Endodermal cell (in vitro differentiated cells): Measurements from ENCODE around the gene LILRB5. TPM values are rescaled to one million over a fixed set of nuclear protein-coding genes. Genes with fewer than 3 reads are reported as not detected.
"Not testable (repeated sequence)": the region's sequence is repeated elsewhere in the genome, so short reads cannot be mapped to it uniquely, and the experiment has no call there.

Experiments used
- DNase-seq: peaks from one replicate; pipeline ENCODE4 v3.0.0-alpha.2; 2017
- H3K27ac ChIP-seq: 2 replicates; pipeline ENCODE4 v1.5.1; 2013; ENCODE audit warnings: mild to moderate bottlenecking, low read depth, low read length, moderate library complexity
- H3K27me3 ChIP-seq: 2 replicates; pipeline ENCODE4 v1.6.1; 2013; ENCODE audit warnings: mild to moderate bottlenecking, low read length, moderate library complexity; ENCODE audit not compliant: insufficient read depth, control insufficient read depth, poor library complexity, severe bottlenecking
- H3K36me3 ChIP-seq: 2 replicates; pipeline ENCODE4 v1.7.0; 2013; ENCODE audit warnings: mild to moderate bottlenecking, low read length, moderate library complexity; ENCODE audit not compliant: control insufficient read depth, insufficient read depth
- H3K4me1 ChIP-seq: one replicate; pipeline ENCODE4 v1.7.0; 2013; ENCODE audit warnings: low read length; ENCODE audit not compliant: control insufficient read depth, insufficient read depth
- H3K4me3 ChIP-seq: 2 replicates; pipeline ENCODE4 v1.5.1; 2013; ENCODE audit warnings: mild to moderate bottlenecking, low read length, moderate library complexity
- H3K9ac ChIP-seq: 2 replicates; pipeline ENCODE4 v1.6.1; 2013; ENCODE audit warnings: mild to moderate bottlenecking, low read length, moderate library complexity; ENCODE audit not compliant: poor library complexity, severe bottlenecking; ENCODE audit errors: extremely low read depth
- H3K9me3 ChIP-seq: 2 replicates; pipeline ENCODE4 v1.6.1; 2013; ENCODE audit warnings: mild to moderate bottlenecking, low read length, moderate library complexity; ENCODE audit not compliant: control insufficient read depth
- H3K27ac Mint-ChIP-seq: 2 replicates; pipeline ENCODE4 v1.8.0; 2020; ENCODE audit warnings: mixed read lengths
- H3K27me3 Mint-ChIP-seq: 2 replicates; pipeline ENCODE4 v1.8.0; 2021; ENCODE audit warnings: mild to moderate bottlenecking, mixed read lengths; ENCODE audit not compliant: insufficient read depth
- H3K36me3 Mint-ChIP-seq: 2 replicates; pipeline ENCODE4 v1.8.0; 2020; ENCODE audit warnings: low read depth, mixed read lengths
- H3K4me1 Mint-ChIP-seq: 2 replicates; pipeline ENCODE4 v1.8.0; 2020; ENCODE audit warnings: mixed read lengths
- H3K4me3 Mint-ChIP-seq: 2 replicates; pipeline ENCODE4 v1.8.0; 2020; ENCODE audit warnings: mild to moderate bottlenecking, moderate library complexity, mixed read lengths
- H3K9me3 Mint-ChIP-seq: 2 replicates; pipeline ENCODE4 v1.8.0; 2020; ENCODE audit warnings: mild to moderate bottlenecking, mixed read lengths
- WGBS, 2 experiments: methylation state at CpG; one replicate each; pipeline versions ENCODE4 v1.1.5 to v1.1.7; 2013; ENCODE audit warnings: missing lambda C conversion rate in 2 of 2, mixed read lengths in 1 of 2; ENCODE audit not compliant: insufficient coverage in 1 of 2, insufficient read length in 1 of 2; 5-methylcytosine and 5-hydroxymethylcytosine counted together
- total RNA-seq, 2 donors: library from RNA; stranded (reverse); fragmentation: NEBNext Ultra II Directional in 1 of 2; extraction: Animal tissue kit (Norgen Biotek cat#: 25700) in 1 of 2; gene quantifications; 2 replicates in 1 of 2; 3 replicates in 1 of 2; pipeline ENCODE4 v1.2.1, GENCODE V29; 2021
- TF ChIP-seq, protein P1 (sequence below): fragments of 200-600 bp; sonication (generic); conservative IDR thresholded peaks from 2 replicates; pipeline ENCODE4 v1.5.0; 2021; ENCODE audit warnings: antibody characterized with exemption, mild to moderate bottlenecking

LILRB5 gene
- total RNA-seq, 2 donors from 2014 or later, result not detected

DNA sequence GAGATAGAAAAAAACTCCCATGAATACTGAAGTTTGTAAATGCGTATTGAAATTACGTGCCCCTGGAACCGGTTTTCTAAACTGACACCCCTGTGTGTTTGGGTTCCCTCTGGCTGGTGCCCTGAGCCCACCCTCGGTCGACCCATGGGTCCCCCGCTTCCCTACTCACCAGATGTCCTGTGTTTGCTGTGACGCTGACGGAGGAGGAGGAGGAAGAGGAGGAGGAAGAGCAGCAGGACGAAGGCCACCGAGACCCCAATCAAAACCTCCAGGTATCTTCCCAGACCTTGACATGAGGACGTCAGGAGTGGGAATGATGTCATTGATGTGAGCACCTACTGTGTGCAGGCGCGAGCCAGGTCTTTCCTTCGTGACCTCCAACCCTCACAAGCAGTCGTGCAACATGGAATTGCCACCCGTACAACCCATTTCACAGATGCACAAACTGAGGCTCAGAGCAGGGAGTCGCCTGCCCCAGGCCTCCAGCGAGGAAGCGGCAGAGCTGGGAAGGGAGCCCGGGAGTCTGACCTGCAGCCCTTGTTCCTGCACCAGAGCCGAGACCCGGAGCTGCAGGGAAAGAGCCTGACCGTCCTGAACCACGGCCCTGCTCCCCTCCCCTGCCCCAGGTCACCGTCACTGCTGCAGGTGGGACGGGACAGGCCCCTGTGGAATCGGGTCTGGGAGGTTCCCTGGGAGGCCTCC is 38.0 kb downstream of the LILRB5 start:
- WGBS, 2 experiments, result 90 to 96% methylated on average over 18 to 27 of the region's 27 CpGs

GRCh38 chr19:54218259-54218658 is 38.8 kb downstream of the LILRB5 start:
- Histone ChIP-seq H3K4me1 (no peaks in the 10 kb centered on the region), H3K36me3 (no peaks in the 10 kb centered on the region), H3K4me3 (no peak overlapping the region), H3K27me3 (no peaks in the 10 kb centered on the region), H3K9me3 (no peaks in the 10 kb centered on the region), H3K9ac (no peak overlapping the region), H3K27ac (no peak overlapping the region)
- DNase-seq, result no peak
- Mint-ChIP-seq H3K36me3 (peaks cover 15% of the 10 kb centered on the region), H3K27ac (no peak overlapping the region), H3K9me3 (peaks cover 11% of the 10 kb centered on the region), H3K27me3 (peaks cover 5% of the 10 kb centered on the region), H3K4me3 (no peak overlapping the region), H3K4me1 (no peaks in the 10 kb centered on the region)
- TF ChIP-seq, protein P1, sequence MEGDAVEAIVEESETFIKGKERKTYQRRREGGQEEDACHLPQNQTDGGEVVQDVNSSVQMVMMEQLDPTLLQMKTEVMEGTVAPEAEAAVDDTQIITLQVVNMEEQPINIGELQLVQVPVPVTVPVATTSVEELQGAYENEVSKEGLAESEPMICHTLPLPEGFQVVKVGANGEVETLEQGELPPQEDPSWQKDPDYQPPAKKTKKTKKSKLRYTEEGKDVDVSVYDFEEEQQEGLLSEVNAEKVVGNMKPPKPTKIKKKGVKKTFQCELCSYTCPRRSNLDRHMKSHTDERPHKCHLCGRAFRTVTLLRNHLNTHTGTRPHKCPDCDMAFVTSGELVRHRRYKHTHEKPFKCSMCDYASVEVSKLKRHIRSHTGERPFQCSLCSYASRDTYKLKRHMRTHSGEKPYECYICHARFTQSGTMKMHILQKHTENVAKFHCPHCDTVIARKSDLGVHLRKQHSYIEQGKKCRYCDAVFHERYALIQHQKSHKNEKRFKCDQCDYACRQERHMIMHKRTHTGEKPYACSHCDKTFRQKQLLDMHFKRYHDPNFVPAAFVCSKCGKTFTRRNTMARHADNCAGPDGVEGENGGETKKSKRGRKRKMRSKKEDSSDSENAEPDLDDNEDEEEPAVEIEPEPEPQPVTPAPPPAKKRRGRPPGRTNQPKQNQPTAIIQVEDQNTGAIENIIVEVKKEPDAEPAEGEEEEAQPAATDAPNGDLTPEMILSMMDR, result no peak
- 78% methylated on average over 5 to 8 of the region's 8 CpGs for WGBS, 2 experiments

More for the DNA sequence above, 38.0 kb downstream of the LILRB5 start:
- no peak overlapping the region for H3K4me3 ChIP-seq
- TF ChIP-seq, protein P1, result no peak
- H3K36me3 ChIP-seq, result no peaks in the 10 kb centered on the region
- peaks cover 11% of the 10 kb centered on the region for H3K9me3 Mint-ChIP-seq
- no peaks in the 10 kb centered on the region for H3K27me3 ChIP-seq
- no peaks in the 10 kb centered on the region for H3K4me1 ChIP-seq
- no peak for DNase-seq
- no peak overlapping the region for H3K27ac ChIP-seq
- H3K36me3 Mint-ChIP-seq, result peaks cover 12% of the 10 kb centered on the region
- peaks cover 11% of the 10 kb centered on the region for H3K27me3 Mint-ChIP-seq
- H3K4me1 Mint-ChIP-seq, result no peaks in the 10 kb centered on the region
- no peak overlapping the region for H3K9ac ChIP-seq
- H3K4me3 Mint-ChIP-seq, result no peak overlapping the region
- H3K9me3 ChIP-seq, result no peaks in the 10 kb centered on the region
- no peak overlapping the region for H3K27ac Mint-ChIP-seq

DNA sequence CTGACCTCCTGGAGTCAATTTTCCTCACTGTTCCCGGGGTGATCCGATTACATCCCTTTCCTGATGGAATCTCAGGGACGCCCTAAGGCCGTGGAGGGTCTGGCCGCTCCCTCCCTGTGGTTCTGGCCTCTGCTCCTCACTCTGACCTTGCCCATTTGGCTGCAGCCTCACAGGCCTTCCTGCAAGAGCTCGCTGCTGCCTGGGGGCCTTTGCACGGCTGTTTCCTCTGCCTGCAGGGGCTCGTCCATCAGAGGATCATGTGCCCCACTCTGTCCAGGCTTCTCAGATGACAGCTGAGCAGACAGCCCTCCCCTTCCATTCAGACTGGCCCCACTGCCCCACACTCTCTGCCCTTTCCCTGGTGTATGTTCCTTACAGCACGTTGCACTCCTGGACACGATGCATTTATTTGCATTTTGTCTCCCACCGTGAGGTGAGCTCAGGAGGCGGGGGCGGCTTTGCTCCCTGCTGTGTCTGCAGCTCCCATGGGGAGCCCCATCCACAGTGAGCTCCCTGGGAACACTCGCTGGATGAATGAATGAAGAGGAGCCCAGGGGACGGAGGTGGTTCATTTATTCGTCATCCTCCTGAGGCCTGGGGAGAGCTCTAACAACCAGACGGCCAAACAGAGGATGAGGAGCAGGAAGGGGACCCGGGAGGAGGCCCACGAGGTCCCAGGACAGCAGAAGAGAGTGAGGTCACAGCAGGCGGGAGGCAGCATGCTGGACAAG is 39.4 kb downstream of the LILRB5 start:
- Mint-ChIP-seq H3K9me3 (peaks cover 11% of the 10 kb centered on the region), H3K36me3 (peaks cover 21% of the 10 kb centered on the region)
- H3K27ac ChIP-seq, H3K27me3 Mint-ChIP-seq, H3K4me1 Mint-ChIP-seq, H3K27me3 ChIP-seq, H3K9ac ChIP-seq, H3K9me3 ChIP-seq, H3K27ac Mint-ChIP-seq, DNase-seq, H3K4me3 Mint-ChIP-seq, H3K4me3 ChIP-seq, H3K36me3 ChIP-seq, H3K4me1 ChIP-seq: not testable (repeated sequence)
- WGBS, 2 experiments, result 73 to 74% methylated on average over 8 to 16 of the region's 20 CpGs
